ENCODE measurements around the gene KDM4B.

KDM4B gene

GRCh38 chr19:5094768-5095567 is 126.1 kb downstream of the KDM4B start:
- Histone ChIP-seq H3K4me3 (ENCODE audit: low read depth, low read length) (peak overlapping the region; percentile 4; the same call in 1 of the 2 replicates), H3K27me3 (no peaks in the 10 kb centered on the region), H3K4me1 (peaks cover 36% of the 10 kb centered on the region), H3K36me3 (peaks cover 7% of the 10 kb centered on the region; the same call in 1 of the 2 replicates), H3K9me3 (no peaks in the 10 kb centered on the region)
- no peak for TF ChIP-seq CTCF (IDR thresholded peaks at IDR 0.05; ENCODE audit: low read depth, low read length)
- peak; percentile 77 for DNase-seq

GRCh38 chr19:5095568-5095850 is 126.6 kb downstream of the KDM4B start:
- Histone ChIP-seq H3K27me3 (no peaks in the 10 kb centered on the region), H3K4me3 (ENCODE audit: low read depth, low read length) (no peak overlapping the region), H3K4me1 (peaks cover 36% of the 10 kb centered on the region), H3K36me3 (peaks cover 7% of the 10 kb centered on the region; the same call in 1 of the 2 replicates), H3K9me3 (no peaks in the 10 kb centered on the region)
- no peak for TF ChIP-seq CTCF (IDR thresholded peaks at IDR 0.05; ENCODE audit: low read depth, low read length)
- no peak for DNase-seq

- Histone ChIP-seq H3K9me3 (no peaks in the 10 kb centered on the region), H3K27me3 (no peaks in the 10 kb centered on the region), H3K4me1 (peaks cover 33% of the 10 kb centered on the region), H3K36me3 (peaks cover 7% of the 10 kb centered on the region; the same call in 1 of the 2 replicates), H3K4me3 (ENCODE audit: low read depth, low read length) (no peak overlapping the region)
- no peak for TF ChIP-seq CTCF (IDR thresholded peaks at IDR 0.05; ENCODE audit: low read depth, low read length)
- no peak for DNase-seq
Measured at GRCh38 chr19:5096536-5096935, 127.6 kb downstream of the KDM4B start.

GRCh38 chr19:5097331-5097930 is 128.5 kb downstream of the KDM4B start:
- TF ChIP-seq CTCF (IDR thresholded peaks at IDR 0.05; ENCODE audit: low read depth, low read length): no peak
- no peaks in the 10 kb centered on the region for H3K9me3 ChIP-seq
- DNase-seq: no peak
- no peaks in the 10 kb centered on the region for H3K27me3 ChIP-seq
- H3K4me3 ChIP-seq (ENCODE audit: low read depth, low read length): no peak overlapping the region
- peaks cover 26% of the 10 kb centered on the region for H3K4me1 ChIP-seq
- H3K36me3 ChIP-seq: peaks cover 7% of the 10 kb centered on the region; the same call in 1 of the 2 replicates

GRCh38 chr19:5097959-5098623 is 129.2 kb downstream of the KDM4B start:
- H3K4me3 ChIP-seq (ENCODE audit: low read depth, low read length): no peak overlapping the region
- H3K27me3 ChIP-seq: no peaks in the 10 kb centered on the region
- no peaks in the 10 kb centered on the region for H3K9me3 ChIP-seq
- no peak for TF ChIP-seq CTCF (IDR thresholded peaks at IDR 0.05; ENCODE audit: low read depth, low read length)
- no peak for DNase-seq
- peaks cover 22% of the 10 kb centered on the region for H3K4me1 ChIP-seq
- peaks cover 7% of the 10 kb centered on the region; the same call in 1 of the 2 replicates for H3K36me3 ChIP-seq

Measured in BE2C (cell line).